Measurements from ENCODE around the gene PASK.
A peak's percentile ranks its signal among the peaks of the same experiment; 100 is the strongest.
"Not testable (repeated sequence)": the region's sequence is repeated elsewhere in the genome, so short reads cannot be mapped to it uniquely, and the experiment has no call there.

Gene PASK

GRCh38 chr2:241148891-241149674 lies at the start of gene PASK:
Gene PASK (minus strand): TSS chr2:241149472. CDS start chr2:241143032, 6,440 bp downstream.
- DNase-seq: peak; percentile 92

- DNase-seq: no peak
Measured at GRCh38 chr2:241198381-241199279, 49.4 kb upstream of the PASK start.

GRCh38 chr2:241197947-241198346 lies 48.7 kb upstream of the PASK start:
- no peak for DNase-seq

GRCh38 chr2:241197246-241197645 lies 48.0 kb upstream of the PASK start:
- DNase-seq: not testable (repeated sequence)

GRCh38 chr2:241195506-241196130 lies 46.3 kb upstream of the PASK start:
- no peak for DNase-seq

- DNase-seq: no peak
Measured at GRCh38 chr2:241194811-241195210, 45.5 kb upstream of the PASK start.

GRCh38 chr2:241193271-241193670 lies 44.0 kb upstream of the PASK start:
- no peak for DNase-seq

- DNase-seq: no peak
Measured at GRCh38 chr2:241191081-241191480, 41.8 kb upstream of the PASK start.

- no peak for DNase-seq
Measured at GRCh38 chr2:241190291-241190981, 41.2 kb upstream of the PASK start.

- DNase-seq: no peak
Measured at GRCh38 chr2:241189856-241190201, 40.6 kb upstream of the PASK start.

GRCh38 chr2:241189093-241189855 lies 40.0 kb upstream of the PASK start:
- no peak for DNase-seq

GRCh38 chr2:241188361-241189092 lies 39.3 kb upstream of the PASK start, which contains the start of gene ANO7:
Gene ANO7 (plus strand): TSS chr2:241188677. CDS start chr2:241190064, 1,387 bp downstream.
- no peak for DNase-seq

- DNase-seq: no peak
Measured at GRCh38 chr2:241187918-241188234, 38.6 kb upstream of the PASK start.

- no peak for DNase-seq
Measured at GRCh38 chr2:241187101-241187917, 38.0 kb upstream of the PASK start.

GRCh38 chr2:241185961-241186360 lies 36.7 kb upstream of the PASK start:
- no peak for DNase-seq

GRCh38 chr2:241184901-241185300 lies 35.6 kb upstream of the PASK start:
- DNase-seq: no peak

- no peak for DNase-seq
Measured at GRCh38 chr2:241183221-241183620, 33.9 kb upstream of the PASK start.

- no peak for DNase-seq
Measured at GRCh38 chr2:241182531-241183133, 33.4 kb upstream of the PASK start.

- DNase-seq: no peak
Measured at GRCh38 chr2:241182126-241182525, 32.9 kb upstream of the PASK start.

- DNase-seq: no peak
Measured at GRCh38 chr2:241180495-241180894, 31.2 kb upstream of the PASK start.
